Fibroblast of skin of abdomen (primary cell): ENCODE results near the gene SRPRB.
"Not testable (repeated sequence)": the region's sequence is repeated elsewhere in the genome, so short reads cannot be mapped to it uniquely, and the experiment has no call there.

Experiments
- DNase-seq: peaks from one replicate; pipeline ENCODE4 v3.0.0-alpha.2; 2013

SRPRB gene

DNA sequence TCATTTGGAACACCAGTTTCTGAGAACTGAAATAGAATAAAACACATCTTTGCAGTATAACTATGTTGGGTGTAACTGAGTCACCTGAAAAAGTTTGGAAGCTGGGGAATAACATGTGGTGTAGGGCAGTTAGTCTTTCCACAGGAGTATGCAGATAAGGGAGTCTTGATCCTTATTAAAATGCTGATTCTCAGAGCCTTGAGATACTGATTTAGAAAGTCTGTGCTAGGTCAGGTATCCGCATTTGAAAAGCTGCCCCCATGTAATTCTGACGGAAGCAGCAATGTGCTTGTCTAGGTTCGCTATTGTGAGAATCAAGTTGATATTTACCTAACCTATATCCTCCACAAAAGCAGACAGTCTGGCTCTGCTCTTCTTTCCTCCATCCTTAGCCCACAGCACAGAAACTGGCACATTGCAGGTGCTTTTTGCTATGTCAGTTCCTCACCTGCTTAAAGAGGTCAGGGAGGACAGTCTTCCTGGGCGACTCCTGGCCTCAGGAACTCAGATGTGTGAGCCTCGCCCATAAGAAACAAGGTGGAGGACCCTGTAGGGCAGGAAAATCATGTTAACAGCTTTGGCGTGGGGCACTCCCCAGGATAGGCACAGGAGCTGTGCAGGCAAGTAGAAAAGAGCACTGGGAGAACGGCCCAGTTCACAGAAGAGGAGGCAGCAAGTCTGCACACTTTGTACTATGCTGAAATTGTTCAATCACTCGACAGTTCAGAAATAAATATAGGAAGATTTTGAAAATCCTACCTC, 27.6 kb upstream of the SRPRB start:
- DNase-seq: no peak

- DNase-seq: no peak
Observed at GRCh38 chr3:133779626-133780203, 25.9 kb upstream of the SRPRB start.

DNA sequence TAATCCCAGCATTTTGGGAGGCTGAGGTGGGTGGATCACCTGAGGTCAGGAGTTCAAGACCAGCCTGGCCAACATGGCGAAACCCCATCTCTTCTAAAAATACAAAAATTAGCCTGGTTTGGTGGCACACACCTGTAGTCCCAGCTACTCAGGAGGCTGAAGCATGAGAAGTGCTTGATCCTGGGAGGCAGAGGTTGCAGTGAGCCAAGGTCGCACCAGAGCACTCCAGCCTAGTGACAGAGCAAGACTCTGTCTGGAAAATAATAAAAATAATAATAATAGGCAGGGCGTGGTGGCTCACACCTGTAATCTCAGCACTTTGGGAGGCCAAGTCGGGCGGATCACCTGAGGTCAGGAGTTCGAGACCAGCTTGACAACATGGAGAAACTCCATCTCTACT, 24.9 kb upstream of the SRPRB start:
- DNase-seq: not testable (repeated sequence)

GRCh38 chr3:133781570-133781969, 24.0 kb upstream of the SRPRB start:
- DNase-seq: no peak

GRCh38 chr3:133782454-133782853, 23.2 kb upstream of the SRPRB start:
- no peak for DNase-seq

DNA sequence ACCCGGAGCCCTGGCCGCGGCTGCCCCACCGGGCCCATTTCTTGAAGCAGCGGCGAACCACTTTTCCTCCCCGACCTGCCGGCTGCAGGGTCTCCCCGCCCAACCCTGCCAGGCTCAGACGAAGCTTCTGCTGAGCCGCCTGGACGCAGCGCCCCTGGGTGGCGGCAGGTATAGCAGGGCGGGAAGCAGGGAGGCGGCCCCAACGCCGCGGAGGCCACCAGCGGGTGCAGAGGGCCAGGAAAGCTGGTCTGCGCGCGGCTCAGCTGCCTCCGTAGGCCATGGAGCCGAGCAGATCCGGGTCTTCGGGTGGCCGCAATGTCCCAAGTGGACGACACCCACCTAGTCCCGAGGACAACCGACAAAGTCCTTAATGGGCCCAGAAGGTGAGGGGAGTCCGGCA, 21.9 kb upstream of the SRPRB start:
- DNase-seq: no peak

- no peak for DNase-seq
Observed at GRCh38 chr3:133788024-133788423, 17.6 kb upstream of the SRPRB start.

DNA sequence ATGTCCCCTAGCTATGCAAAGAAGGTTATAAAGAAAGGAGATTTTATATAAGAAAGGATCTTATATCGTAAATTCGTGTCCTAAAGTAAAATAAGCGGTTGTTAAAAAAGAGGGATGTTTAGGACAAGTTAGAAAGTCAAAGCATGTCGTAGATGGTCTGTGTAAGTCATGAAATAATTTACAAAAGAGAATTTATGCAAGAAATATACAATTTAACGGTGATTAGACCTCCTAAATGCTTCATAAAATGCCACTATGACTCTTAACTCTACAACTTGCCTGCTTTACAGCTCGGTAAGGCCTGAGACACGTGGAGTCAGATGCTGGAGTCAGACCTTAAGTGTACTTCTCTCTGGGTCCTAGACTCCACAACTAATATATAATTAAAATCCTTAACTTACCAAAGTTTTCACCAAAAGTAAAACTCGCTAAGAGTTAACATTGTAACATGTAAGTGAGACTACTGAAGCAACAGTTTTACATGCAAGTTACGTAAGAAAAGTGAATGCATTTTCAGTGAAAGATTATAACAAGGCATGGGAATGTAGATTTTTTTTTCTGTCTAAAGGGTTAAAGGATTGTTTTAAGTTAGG, 13.3 kb upstream of the SRPRB start:
- DNase-seq: no peak

DNA sequence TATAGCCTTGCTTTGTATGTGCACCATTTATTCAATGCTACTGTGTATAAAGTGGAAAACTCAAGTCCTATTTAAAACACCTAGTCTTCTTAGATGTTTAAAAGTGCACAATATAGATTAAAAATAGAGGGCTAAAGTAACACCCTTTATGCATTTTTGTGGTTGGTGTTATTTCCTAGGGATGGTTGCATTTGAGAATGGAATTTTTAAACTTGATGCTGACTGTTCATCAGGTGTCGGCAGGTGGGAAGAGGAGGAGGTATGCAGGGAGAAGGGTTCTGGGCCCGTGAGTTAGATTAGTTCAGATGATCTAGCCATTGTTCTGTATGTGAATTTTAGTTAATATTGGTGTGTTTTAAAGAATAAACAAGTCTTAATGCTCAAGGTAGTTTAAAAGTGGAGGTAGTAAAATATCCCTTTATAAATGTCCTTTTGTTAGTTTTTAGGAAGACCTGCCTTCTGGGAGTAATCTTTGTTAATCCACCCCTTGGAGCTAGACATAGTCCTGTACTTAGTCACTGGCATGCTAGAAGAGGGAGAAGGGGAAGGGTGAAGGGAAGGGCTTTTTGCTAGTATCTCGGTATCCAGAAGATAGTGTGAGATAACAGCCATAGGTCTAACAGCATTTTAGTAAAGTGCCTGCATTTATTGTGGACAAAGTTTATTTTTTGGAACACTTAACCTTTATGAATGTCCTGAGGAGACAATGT, 8.1 kb upstream of the SRPRB start:
- DNase-seq: no peak

DNA sequence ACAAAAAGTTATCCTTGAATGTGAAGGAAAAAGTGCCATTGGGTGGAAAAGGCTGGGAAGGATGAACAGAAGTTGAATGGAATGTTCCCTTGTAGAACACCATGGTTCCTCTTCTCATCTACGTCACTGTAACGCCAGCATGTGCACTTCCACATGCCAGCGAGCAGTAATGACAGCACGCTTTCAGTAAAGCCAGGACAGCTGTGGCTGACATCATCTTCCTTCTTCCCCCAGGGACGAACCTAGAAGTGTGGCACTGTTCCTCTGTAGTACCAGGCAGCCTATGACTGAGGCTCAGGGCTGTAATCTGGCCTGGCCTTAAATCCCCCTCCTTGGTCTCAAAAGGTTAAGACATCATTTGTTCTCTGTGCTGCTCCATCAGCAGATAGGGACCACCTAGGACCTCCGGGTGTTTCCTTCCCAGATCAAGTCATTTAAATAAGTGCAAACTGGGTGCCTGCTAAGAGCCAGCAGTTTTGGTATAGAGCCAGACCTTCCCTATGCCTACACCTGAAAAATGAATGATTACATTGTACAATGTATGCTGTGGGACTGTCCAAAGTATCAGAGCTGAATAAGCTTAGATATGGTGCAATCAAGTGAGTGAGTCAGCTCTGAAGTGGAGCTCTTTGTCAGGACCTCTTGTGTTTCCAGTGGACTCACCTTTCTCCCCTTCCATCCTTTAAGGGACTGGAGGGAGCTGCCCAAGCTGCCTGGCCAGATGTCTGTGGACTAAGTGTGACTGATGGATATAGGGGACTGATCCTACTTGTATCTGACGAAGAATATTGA, 5.6 kb upstream of the SRPRB start:
- no peak for DNase-seq

DNA sequence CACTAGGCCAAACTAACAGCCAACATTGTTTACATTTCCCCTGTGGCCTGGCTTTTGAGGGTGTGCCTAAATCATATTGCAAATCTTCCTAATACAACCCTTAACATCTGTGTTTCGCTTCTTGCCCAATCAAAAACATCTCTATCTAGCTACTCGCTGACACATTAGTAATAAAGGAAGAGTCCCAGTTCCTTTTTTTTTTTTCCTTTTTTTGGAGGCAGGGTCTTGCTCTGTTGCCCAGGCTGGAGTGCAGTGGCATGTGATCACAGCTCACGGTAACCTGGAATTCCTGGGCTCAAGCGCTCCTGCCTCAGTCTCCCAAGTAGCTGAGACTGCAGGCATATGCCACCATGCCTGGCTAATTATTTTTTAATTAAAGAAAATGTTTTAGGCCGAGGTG, 2.1 kb upstream of the SRPRB start:
- no peak for DNase-seq

- DNase-seq: no peak
Observed at GRCh38 chr3:133804896-133805295, 719 bp upstream of the SRPRB start.

- no peak for DNase-seq
Observed at GRCh38 chr3:133805384-133805701, 272 bp upstream of the SRPRB start.

GRCh38 chr3:133812872-133813271, 7.3 kb downstream of the SRPRB start:
- peak; percentile 16 for DNase-seq

GRCh38 chr3:133815386-133815785, 9.8 kb downstream of the SRPRB start:
- DNase-seq: no peak

DNA sequence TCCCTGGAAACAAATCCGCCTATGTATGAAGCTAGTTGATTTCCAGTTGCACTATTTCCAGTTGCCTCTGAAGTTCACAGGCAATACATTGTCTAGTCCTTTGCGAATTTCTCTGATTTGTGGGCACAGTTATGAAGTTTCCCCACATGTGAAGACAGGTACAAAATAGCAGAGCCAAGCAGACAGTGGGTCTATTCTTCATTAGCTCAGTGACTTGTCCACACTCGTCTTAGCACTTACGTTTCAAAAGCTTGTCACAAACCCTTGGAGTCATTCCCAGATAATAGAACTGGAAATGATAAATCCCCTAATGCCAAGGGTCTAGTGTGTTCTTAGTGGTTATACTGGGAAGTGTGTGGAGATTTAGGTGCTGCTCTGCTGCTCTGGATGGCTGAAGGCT, 14.5 kb downstream of the SRPRB start:
- DNase-seq: no peak

DNA sequence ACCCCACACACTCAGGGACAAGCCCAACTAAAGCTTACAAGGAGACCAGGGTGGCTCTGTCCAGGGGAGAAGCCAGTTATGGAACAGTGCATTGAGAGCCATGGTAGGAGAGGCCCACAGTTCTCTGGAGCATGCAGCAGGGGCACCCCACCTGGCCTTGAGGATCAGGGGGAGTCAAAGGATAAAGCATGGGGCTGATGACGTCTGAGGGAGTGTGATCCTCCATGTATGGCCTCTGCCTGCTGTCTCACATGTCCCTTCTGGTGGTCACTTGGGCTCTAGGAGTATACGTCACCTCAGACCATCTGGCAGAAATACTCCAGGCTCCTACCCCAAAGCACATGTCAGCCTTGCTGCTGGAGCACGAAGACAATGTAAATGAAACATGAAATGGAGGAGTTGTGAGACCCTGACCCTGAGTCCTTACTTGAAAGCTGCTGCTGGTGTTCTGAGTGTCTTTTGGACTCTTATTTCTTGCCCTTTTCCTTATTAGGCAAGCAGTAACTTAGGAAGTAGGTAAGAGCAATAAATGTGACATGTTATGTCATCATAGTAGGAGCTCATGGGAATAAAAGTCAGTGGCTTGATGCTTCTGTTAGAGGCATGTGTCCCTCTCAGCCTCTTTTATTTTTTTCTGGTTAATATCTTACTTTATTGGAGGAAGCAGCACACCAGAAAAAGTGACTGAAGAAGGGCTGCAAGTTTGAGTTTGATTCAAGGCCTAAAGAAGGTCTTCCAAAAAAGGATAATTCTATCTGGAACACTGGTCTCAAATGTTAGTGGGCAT, 15.5 kb downstream of the SRPRB start:
- DNase-seq: no peak

GRCh38 chr3:133821767-133822638, 16.4 kb downstream of the SRPRB start:
- no peak for DNase-seq

DNA sequence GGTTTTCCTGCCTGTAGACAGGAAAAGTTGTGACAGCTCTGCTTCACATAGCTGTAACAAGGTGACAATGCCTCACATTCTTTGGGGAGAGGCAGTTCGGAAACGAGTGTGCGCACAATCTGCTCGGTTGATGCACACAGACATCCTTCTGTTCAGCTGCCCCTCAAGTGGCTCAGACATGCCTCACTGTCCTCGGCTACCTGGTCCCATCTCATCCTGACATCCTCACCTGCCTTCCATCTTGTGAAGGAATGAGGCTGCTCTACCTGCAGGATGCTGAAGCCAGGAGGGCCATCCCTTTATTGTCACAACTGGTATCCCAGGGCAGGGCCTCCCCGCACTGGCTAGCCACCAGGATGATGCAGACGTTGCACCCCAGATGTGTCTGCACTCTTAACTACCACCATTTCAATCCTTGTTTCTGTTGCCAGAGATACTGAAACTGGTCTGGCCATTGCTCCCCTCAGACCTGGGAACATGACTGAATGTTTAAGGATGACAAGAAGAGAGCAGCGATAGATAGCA, 19.4 kb downstream of the SRPRB start:
- DNase-seq: no peak

- DNase-seq: no peak
Observed at GRCh38 chr3:133825969-133826727, 20.5 kb downstream of the SRPRB start.
